ENCODE measurements around the gene RELL2.

GRCh38 chr5:141675672-141676071, 38.9 kb downstream of the RELL2 start:
- TF ChIP-seq POLR2A (IDR thresholded peaks at IDR 0.05) (no peak), CTCF (IDR thresholded peaks at IDR 0.05 in 8 of 11, conservative IDR thresholded peaks at IDR 0.05 in 3 of 11) (no peak)
